OCI-LY7 (cell line): ENCODE data around the gene TSPAN9.

Source experiments
- EZH2phosphoT487 ChIP-seq: fragments of 200-600 bp; sonication (generic); IDR thresholded peaks from 2 replicates; pipeline ENCODE4 v1.6.1; 2018; ENCODE audit warnings: low read depth, borderline replicate concordance, mild to moderate bottlenecking, mixed run types, antibody characterized with exemption, low read length, moderate library complexity, mixed read lengths
- TF ChIP-seq, protein P1 (sequence below): fragments of 200-600 bp; sonication (generic); conservative IDR thresholded peaks from 2 replicates; pipeline ENCODE4 v1.5.1; 2014; ENCODE audit warnings: mild to moderate bottlenecking, antibody characterized with exemption, low read length, moderate library complexity, mixed read lengths

DNA sequence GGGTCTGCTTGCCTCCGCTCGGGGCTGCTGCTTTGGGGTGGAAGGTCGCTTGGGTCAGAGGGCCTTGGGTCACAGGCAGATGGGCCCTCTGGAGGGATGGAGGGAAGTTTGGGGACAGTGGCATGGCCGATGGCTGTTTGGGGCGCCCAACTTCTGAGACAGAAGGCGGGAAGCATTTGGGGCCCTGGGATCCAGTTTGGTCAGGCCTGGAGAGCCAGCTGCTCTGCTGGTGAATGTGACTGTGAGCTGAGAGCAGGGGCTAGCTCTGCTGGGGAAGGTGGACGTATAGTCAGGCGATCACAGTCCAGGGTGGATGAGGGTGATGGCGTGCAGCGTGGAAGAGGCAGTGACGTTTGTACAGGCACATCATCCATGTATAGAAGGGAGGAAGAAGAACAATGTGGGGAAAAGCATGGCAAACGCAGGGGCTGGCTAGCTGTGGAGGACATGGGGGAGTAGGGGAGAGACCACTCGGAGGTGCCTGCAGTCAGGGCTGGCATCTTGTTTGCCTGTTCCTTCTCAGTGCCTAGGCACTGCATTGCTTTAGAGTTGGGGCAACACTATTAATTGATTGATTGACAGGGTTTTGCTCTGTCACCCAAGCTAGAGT lies 57.5 kb downstream of the TSPAN9 start:
- TF ChIP-seq, protein P1, sequence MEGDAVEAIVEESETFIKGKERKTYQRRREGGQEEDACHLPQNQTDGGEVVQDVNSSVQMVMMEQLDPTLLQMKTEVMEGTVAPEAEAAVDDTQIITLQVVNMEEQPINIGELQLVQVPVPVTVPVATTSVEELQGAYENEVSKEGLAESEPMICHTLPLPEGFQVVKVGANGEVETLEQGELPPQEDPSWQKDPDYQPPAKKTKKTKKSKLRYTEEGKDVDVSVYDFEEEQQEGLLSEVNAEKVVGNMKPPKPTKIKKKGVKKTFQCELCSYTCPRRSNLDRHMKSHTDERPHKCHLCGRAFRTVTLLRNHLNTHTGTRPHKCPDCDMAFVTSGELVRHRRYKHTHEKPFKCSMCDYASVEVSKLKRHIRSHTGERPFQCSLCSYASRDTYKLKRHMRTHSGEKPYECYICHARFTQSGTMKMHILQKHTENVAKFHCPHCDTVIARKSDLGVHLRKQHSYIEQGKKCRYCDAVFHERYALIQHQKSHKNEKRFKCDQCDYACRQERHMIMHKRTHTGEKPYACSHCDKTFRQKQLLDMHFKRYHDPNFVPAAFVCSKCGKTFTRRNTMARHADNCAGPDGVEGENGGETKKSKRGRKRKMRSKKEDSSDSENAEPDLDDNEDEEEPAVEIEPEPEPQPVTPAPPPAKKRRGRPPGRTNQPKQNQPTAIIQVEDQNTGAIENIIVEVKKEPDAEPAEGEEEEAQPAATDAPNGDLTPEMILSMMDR: no peak
- no peak for TF ChIP-seq EZH2phosphoT487
